Stimulated activated CD8-positive, alpha-beta memory T cell treated with anti-CD3 and anti-CD28 coated beads, Interleukin-4, amount 100 ng/mL, for 48 hours (primary cell): ENCODE results near the gene FGF7.
"Not testable (repeated sequence)": the region's sequence is repeated elsewhere in the genome, so short reads cannot be mapped to it uniquely, and the experiment has no call there.

ENCODE experiments used
- DNase-seq: peaks from one replicate; pipeline ENCODE4 v3.0.0-alpha.2; 2020

FGF7 gene

DNA sequence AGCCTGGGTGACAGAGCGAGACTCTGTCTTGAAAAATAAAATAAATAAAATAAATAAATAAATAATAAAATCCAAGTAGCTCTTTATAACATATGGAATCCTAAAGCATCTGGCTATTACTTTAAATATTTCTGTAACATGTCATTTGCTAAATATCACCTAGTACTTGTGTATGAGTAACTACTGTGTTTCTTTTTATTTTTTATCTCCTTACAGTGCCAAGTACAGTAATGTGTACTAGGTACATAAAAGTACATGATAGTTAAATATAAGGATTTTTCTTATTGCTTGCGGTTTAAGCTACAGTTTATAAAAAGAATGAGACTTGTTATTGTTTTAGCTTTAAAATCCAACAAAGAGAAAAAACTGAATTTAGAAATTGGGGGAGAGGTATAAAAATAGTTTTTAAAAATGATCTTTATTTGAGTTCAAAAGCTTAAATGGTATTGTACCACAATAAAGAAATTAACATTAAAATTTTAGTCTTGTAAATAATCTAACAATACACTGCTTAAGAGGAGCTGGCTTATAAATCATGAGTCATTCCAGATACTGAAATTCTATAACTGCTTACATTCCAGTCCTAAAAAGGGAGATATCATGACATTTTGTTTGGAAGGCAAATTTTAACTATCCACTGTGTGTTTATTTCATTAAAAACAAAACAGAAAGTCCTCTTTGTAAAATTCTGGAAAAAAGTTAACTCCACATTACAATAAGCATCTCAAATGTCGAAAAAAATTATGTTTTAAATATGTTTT is 73.1 kb downstream of the FGF7 start:
- no peak for DNase-seq

DNA sequence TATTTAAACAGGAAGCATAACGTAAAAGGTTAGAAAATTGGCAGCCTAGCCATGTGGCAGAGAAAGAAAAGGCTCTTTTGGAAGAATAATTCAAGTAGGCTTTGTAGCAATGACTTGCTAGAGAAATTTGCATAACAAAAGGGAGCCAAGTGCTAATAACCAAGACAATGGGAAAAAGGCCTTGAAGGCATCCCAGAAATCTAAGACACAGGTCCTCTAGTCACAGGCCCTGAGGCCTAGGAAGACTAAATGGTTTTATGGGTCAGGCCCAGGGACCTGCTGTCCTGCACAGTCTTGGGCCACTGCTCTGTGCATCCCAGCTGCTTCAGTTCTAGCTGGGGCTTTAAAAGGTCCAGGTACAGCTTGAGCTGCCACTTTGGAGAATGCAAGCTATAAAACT is 78.5 kb downstream of the FGF7 start:
- no peak for DNase-seq

DNA sequence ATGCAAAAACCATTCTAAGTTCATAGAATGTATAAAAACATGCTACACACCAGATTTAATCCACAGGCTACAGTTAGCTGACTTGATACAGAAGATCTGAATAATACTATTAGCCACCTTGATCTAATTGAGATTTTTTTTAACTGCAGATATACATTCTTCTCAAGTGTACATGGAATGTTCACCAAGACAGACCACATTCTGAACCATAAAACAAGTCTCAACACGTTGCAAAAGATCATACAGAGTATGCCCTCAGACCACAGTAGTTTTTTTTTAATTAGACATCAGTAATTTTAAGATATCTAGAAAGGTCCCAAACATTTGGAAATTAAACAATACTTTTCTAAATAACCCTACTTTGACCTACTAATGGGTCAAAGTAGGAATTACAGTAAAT is 83.3 kb downstream of the FGF7 start:
- DNase-seq, result no peak

- no peak for DNase-seq
These were observed 84.2 kb downstream of the FGF7 start for GRCh38 chr15:49507261-49507660.

DNA sequence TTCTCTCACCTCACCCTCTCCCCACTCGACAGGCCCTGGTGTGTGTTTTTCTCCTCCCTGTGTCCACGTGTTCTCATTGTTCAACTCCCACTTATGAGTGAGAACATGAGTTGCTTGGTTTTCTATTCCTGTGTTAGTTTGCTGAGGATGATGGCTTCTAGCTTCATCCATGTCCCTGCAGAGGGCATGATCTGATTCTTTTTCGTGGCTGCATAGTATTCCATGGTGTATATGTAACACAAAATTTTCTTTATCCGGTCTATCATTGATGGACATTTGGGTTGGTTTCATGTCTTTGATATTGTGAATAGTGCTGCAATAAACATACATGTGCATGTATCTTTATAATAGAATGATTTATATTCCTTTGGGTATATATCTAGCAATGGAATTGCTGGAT is 89.7 kb downstream of the FGF7 start:
- not testable (repeated sequence) for DNase-seq

- DNase-seq, result no peak
These were observed 98.8 kb downstream of the FGF7 start for GRCh38 chr15:49521802-49522201.

GRCh38 chr15:49528289-49528688 is 105.2 kb downstream of the FGF7 start:
- DNase-seq, result no peak

GRCh38 chr15:49530092-49530491 is 107.0 kb downstream of the FGF7 start:
- no peak for DNase-seq
